PC-3 (cell line): ENCODE data around the gene ELOVL5. TPM values are rescaled to one million over a fixed set of nuclear protein-coding genes. Genes with fewer than 3 reads are reported as not detected.

ENCODE experiments used
- ATAC-seq: fragments of 200-7000 bp; cut with Tn5 transposase; 2 replicates; pipeline ENCODE4 v1.9.1; 2020; ENCODE audit warnings: mild to moderate bottlenecking, moderate library complexity
- BruUV-seq: library from RNA; stranded (reverse); fragments of 400-500 nt; replicated peaks from 2 replicates; lab custom pipeline; 2021; lab: Mats Ljungman, UMichigan
- CTCF ChIA-PET: fragments of 300-600 bp; sonication (Branson Sonifier 250); formaldehyde crosslinking; loops from one replicate; lab custom pipeline; 2022; ENCODE audit warnings: antibody characterized with exemption; lab: Charles Lee
- POLR2A ChIA-PET: fragments of 300-600 bp; sonication (Branson Sonifier 250); formaldehyde crosslinking; loops from one replicate; lab custom pipeline; 2022; ENCODE audit warnings: antibody characterized with exemption; ENCODE audit not compliant: unreplicated experiment; lab: Charles Lee
- DNase-seq: peaks from one replicate; pipeline ENCODE4 v3.0.0-alpha.2; 2015
- H2AFZ ChIP-seq: fragments of 300-600 bp; sonication (generic); 2 replicates; pipeline ENCODE4 v1.6.0; 2016; ENCODE audit warnings: antibody characterized with exemption, low read length
- H3F3A ChIP-seq: fragments of 300-600 bp; sonication (generic); one replicate; pipeline ENCODE4 v1.6.0; 2017; ENCODE audit warnings: antibody characterized with exemption, low read length, control low read depth, mild to moderate bottlenecking; ENCODE audit not compliant: unreplicated experiment
- H3K27ac ChIP-seq: fragments of 300-600 bp; sonication (generic); 2 replicates; pipeline ENCODE4 v1.5.1; 2016; ENCODE audit warnings: mild to moderate bottlenecking, low read length
- H3K27me3 ChIP-seq: fragments of 300-600 bp; sonication (generic); 2 replicates; pipeline ENCODE4 v1.6.1; 2016; ENCODE audit warnings: low read length, mixed read lengths
- H3K36me3 ChIP-seq: fragments of 300-600 bp; sonication (generic); 2 replicates; pipeline ENCODE4 v1.6.1; 2016; ENCODE audit warnings: low read depth, mixed run types, low read length, mixed read lengths
- H3K4me1 ChIP-seq: fragments of 300-600 bp; sonication (generic); 2 replicates; pipeline ENCODE4 v1.5.1; 2016; ENCODE audit warnings: low read length; ENCODE audit not compliant: insufficient read depth
- H3K4me2 ChIP-seq: fragments of 300-600 bp; sonication (generic); 2 replicates; pipeline ENCODE4 v1.6.0; 2016; ENCODE audit warnings: low read length
- H3K4me3 ChIP-seq: fragments of 300-600 bp; sonication (generic); 2 replicates; pipeline ENCODE4 v1.5.1; 2016; ENCODE audit warnings: mild to moderate bottlenecking, low read length, mixed read lengths
- H3K79me2 ChIP-seq: fragments of 300-600 bp; sonication (generic); 2 replicates; pipeline ENCODE4 v1.6.1; 2017; ENCODE audit warnings: low read length, mixed read lengths
- H3K9ac ChIP-seq: fragments of 300-600 bp; sonication (generic); 2 replicates; pipeline ENCODE4 v1.6.0; 2016; ENCODE audit warnings: mild to moderate bottlenecking, low read length
- H3K9me2 ChIP-seq: fragments of 300-600 bp; sonication (generic); replicated peaks from 2 replicates; pipeline ENCODE4 v1.6.1; 2016; ENCODE audit warnings: mixed run types, low read length, mixed read lengths
- H3K9me3 ChIP-seq: fragments of 300-600 bp; sonication (generic); 2 replicates; pipeline ENCODE4 v1.6.1; 2016; ENCODE audit warnings: low read length, mixed read lengths
- H4K20me1 ChIP-seq: fragments of 300-600 bp; sonication (generic); 2 replicates; pipeline ENCODE4 v1.6.1; 2016; ENCODE audit warnings: low read length, mixed read lengths
- CTCF ChIP-seq: fragments of 300-600 bp; sonication (generic); conservative IDR thresholded peaks from 2 replicates; pipeline ENCODE4 v1.5.1; 2017; ENCODE audit warnings: antibody characterized with exemption, low read depth, mild to moderate bottlenecking, low read length
- EZH2 ChIP-seq: fragments of 300-600 bp; sonication (generic); IDR thresholded peaks from one replicate; pipeline ENCODE4 v1.6.1; 2017; ENCODE audit warnings: antibody characterized with exemption, mild to moderate bottlenecking, low read length; ENCODE audit not compliant: unreplicated experiment
- EZH2phosphoT487 ChIP-seq: fragments of 300-600 bp; sonication (generic); IDR thresholded peaks from 2 replicates; pipeline ENCODE4 v1.6.1; 2018; ENCODE audit warnings: mild to moderate bottlenecking, antibody characterized with exemption, low read length, borderline replicate concordance
- intact Hi-C: fragments of 100-400 bp; cut with micrococcal nuclease; formaldehyde crosslinking; loops from 2 replicates; pipeline ENCODE4 v1.9.0; 2023
- total RNA-seq: library from RNA; depleted of rRNA; stranded (reverse); fragments of >200 nt; gene quantifications from 2 replicates; pipeline ENCODE4 v1.2.3, GENCODE V29; 2014

Gene ELOVL5
- total RNA-seq, 1 experiment from 2014 or later: 62.7 TPM

DNA sequence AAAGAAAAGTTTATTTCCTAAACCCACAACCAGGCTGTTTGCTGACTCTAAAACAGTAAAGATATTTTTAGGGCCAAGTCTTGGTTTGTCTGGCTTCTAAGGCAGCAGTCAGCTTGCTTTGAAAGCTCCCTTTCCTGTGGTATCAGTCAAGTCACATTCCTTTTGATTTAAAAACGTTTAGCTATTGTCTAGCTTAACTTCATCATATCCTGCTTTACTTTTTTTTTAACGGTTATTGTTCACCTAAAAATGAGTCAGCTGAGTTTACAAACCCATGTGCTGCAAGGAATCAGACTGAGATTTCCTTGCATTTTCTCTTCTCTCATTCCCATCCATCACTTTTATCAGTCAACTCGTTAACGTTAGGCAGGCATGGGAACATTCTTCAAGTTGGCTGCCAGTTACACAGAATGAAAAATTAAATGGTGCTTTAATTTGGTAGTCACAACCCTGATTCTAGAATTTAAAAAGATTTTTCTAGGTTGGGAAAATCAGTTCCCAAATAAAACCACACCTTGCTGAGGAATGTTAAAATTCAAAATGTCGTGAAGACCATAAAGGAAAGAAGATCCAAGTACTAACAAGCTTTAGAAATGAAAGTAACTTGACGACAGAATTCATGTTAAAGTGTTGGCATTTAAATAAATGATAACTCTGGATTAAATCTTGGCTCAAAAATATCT is 45.9 kb downstream of the ELOVL5 start:
- no peaks in the 10 kb centered on the region for H3K9me2 ChIP-seq
- ATAC-seq: peak; percentile 79
- no peaks in the 10 kb centered on the region for H4K20me1 ChIP-seq
- peaks cover 8% of the 10 kb centered on the region for H3F3A ChIP-seq
- peaks cover 55% of the 10 kb centered on the region for H3K4me1 ChIP-seq
- peak overlapping the region; percentile 98 for H3K27ac ChIP-seq
- H3K4me2 ChIP-seq: peak overlapping the region; percentile 74
- peak overlapping the region; percentile 48 for H3K4me3 ChIP-seq
- peaks cover 69% of the 10 kb centered on the region for H3K79me2 ChIP-seq
- H3K36me3 ChIP-seq: no peaks in the 10 kb centered on the region
- TF ChIP-seq CTCF (no peak), EZH2phosphoT487 (no peak), EZH2 (no peak)
- H2AFZ ChIP-seq: peak overlapping the region; percentile 28; the same call in 1 of the 2 replicates
- peak; percentile 92 for DNase-seq
- H3K9ac ChIP-seq: peak overlapping the region; percentile 64
- intact Hi-C loops: loop anchor here (1.0 to 2.0 kb wide), 4 partner anchors 24 to 108 kb away; partner anchors contain the start of gene ELOVL5
- POLR2A ChIA-PET: interaction anchor here (0.9 kb wide), 1 partner anchor 57 kb away, joined by 3 read pairs; no protein-coding TSS in a partner anchor
- TSS peak; percentile 76 for BruUV-seq
- CTCF ChIA-PET: interaction anchor here (0.5 to 0.9 kb wide), 4 partner anchors 20 to 498 kb away, joined by 3 to 9 read pairs (median 4); no protein-coding TSS in a partner anchor
- H3K27me3 ChIP-seq: no peaks in the 10 kb centered on the region
- H3K9me3 ChIP-seq: no peaks in the 10 kb centered on the region

DNA sequence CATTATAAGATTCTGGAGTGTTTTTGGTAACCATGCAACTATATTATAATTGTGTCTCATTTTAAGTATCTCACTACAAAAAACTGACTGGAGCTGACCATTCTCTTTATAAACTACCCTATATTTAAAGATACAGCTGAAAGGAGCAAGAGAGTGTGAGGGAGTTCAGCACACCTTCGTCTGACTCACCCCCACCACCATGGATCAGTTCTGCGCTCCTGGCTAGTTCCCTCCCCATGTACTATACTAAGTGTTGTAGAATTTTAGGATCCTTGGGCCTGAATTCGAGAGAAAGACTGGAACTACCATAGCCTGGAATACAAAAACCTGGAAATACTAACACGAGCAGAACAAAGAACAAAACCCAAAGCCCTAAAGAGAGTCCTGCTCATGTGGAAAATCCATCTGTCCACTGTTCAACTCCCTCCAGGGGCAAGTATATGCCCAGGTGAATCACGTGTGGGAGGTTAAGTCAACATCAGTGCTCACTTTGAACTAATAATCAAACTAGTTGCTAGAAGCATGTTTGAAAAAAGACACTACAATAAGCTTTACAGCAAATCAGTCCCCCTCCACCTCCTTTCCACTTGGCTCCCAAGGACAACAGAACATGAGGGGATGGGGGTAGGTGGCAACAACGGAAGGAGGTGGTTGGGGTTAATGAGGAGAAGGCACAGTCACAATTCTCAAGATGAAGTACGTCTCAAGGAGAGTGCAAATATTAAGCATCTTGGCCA is 46.8 kb downstream of the ELOVL5 start:
- Histone ChIP-seq H2AFZ (peak overlapping the region; percentile 19; the same call in 1 of the 2 replicates), H3K9ac (peak overlapping the region; percentile 64), H3F3A (peaks cover 8% of the 10 kb centered on the region), H3K4me1 (peaks cover 47% of the 10 kb centered on the region), H3K4me3 (peak overlapping the region; percentile 38), H3K9me2 (no peaks in the 10 kb centered on the region), H3K4me2 (peak overlapping the region; percentile 74), H3K9me3 (no peaks in the 10 kb centered on the region), H3K36me3 (no peaks in the 10 kb centered on the region), H3K79me2 (peaks cover 69% of the 10 kb centered on the region), H3K27ac (peak overlapping the region; percentile 98), H4K20me1 (no peaks in the 10 kb centered on the region), H3K27me3 (no peaks in the 10 kb centered on the region)
- intact Hi-C loops: loop anchor here (1.0 to 2.0 kb wide), 4 partner anchors 25 to 109 kb away; partner anchors contain the start of gene ELOVL5
- TF ChIP-seq EZH2: no peak
- no peak for TF ChIP-seq EZH2phosphoT487
- no peak for TF ChIP-seq CTCF
- ATAC-seq (peak; percentile 6; the same call in 1 of the 2 replicates), DNase-seq (peak; percentile 44)
- BruUV-seq: TSS peak; percentile 84
- POLR2A ChIA-PET: no interaction called here
- CTCF ChIA-PET: interaction anchor here (0.5 to 0.9 kb wide), 2 partner anchors 21 to 46 kb away, joined by 3 to 9 read pairs; no protein-coding TSS in a partner anchor
